Measurements from ENCODE around the gene CTDP1. TPM values are rescaled to one million over a fixed set of nuclear protein-coding genes. Genes with fewer than 3 reads are reported as not detected.

The CTDP1 gene
- total RNA-seq, 3 donors from 2014 or later: 15.0 to 21.0 (median 19.9) TPM

DNA sequence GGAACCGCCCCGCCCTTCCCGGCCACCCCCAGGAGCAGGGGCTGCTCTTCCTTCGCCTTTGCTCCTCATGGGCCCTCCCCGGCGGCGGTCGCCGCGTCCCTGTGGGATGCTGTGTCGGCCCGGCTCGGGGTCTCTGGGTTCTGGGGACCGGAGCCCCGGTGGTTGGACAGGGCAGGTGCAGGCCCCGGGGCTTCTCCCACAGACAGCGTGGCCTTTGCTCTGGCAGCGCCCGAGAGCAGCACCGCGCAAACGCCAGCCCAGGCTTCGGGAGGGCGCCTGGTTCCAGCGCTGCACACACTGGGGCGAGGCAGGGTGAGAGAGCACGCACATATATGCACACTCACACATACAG is 109.1 kb downstream of the CTDP1 start:
- peaks cover 0 to 12% of the 10 kb centered on the region in 2 donors for H3K4me1 ChIP-seq
- peak in 1 of 2 donors; percentile 46 for DNase-seq (ENCODE audit: low spot score in 2 of 2)
- TF ChIP-seq, protein P1, sequence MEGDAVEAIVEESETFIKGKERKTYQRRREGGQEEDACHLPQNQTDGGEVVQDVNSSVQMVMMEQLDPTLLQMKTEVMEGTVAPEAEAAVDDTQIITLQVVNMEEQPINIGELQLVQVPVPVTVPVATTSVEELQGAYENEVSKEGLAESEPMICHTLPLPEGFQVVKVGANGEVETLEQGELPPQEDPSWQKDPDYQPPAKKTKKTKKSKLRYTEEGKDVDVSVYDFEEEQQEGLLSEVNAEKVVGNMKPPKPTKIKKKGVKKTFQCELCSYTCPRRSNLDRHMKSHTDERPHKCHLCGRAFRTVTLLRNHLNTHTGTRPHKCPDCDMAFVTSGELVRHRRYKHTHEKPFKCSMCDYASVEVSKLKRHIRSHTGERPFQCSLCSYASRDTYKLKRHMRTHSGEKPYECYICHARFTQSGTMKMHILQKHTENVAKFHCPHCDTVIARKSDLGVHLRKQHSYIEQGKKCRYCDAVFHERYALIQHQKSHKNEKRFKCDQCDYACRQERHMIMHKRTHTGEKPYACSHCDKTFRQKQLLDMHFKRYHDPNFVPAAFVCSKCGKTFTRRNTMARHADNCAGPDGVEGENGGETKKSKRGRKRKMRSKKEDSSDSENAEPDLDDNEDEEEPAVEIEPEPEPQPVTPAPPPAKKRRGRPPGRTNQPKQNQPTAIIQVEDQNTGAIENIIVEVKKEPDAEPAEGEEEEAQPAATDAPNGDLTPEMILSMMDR (IDR thresholded peaks at IDR 0.05): no peak
- TF ChIP-seq POLR2A (IDR thresholded peaks at IDR 0.05) (no peak), POLR2AphosphoS5 (IDR thresholded peaks at IDR 0.05) (no peak)
- H3K4me3 ChIP-seq: peak overlapping the region in 1 of 3 donors; percentile 57
- H3K9me3 ChIP-seq: no peaks in the 10 kb centered on the region
- H3K27ac ChIP-seq: no peak overlapping the region
- intact Hi-C loops (cut with DNase I; ENCODE audit: low total_unique reads): no loop called here
- no peaks in the 10 kb centered on the region for H3K36me3 ChIP-seq
- peaks cover 6 to 71% of the 10 kb centered on the region in 2 donors for H3K27me3 ChIP-seq

- H3K4me3 ChIP-seq: no peak overlapping the region
- no peaks in the 10 kb centered on the region for H3K36me3 ChIP-seq
- DNase-seq (ENCODE audit: low spot score in 2 of 2): peak in 1 of 2 donors; percentile 40
- H3K9me3 ChIP-seq: no peaks in the 10 kb centered on the region
- H3K27ac ChIP-seq: no peak overlapping the region
- intact Hi-C loops (cut with DNase I; ENCODE audit: low total_unique reads): no loop called here
- TF ChIP-seq, protein P1 (IDR thresholded peaks at IDR 0.05): no peak
- no peak for TF ChIP-seq POLR2AphosphoS5 (IDR thresholded peaks at IDR 0.05)
- no peak for TF ChIP-seq POLR2A (IDR thresholded peaks at IDR 0.05)
- peaks cover 0 to 12% of the 10 kb centered on the region in 2 donors for H3K4me1 ChIP-seq
- H3K27me3 ChIP-seq: peaks cover 6 to 65% of the 10 kb centered on the region in 2 donors
Measured at GRCh38 chr18:79789091-79789891, 109.7 kb downstream of the CTDP1 start.

DNA sequence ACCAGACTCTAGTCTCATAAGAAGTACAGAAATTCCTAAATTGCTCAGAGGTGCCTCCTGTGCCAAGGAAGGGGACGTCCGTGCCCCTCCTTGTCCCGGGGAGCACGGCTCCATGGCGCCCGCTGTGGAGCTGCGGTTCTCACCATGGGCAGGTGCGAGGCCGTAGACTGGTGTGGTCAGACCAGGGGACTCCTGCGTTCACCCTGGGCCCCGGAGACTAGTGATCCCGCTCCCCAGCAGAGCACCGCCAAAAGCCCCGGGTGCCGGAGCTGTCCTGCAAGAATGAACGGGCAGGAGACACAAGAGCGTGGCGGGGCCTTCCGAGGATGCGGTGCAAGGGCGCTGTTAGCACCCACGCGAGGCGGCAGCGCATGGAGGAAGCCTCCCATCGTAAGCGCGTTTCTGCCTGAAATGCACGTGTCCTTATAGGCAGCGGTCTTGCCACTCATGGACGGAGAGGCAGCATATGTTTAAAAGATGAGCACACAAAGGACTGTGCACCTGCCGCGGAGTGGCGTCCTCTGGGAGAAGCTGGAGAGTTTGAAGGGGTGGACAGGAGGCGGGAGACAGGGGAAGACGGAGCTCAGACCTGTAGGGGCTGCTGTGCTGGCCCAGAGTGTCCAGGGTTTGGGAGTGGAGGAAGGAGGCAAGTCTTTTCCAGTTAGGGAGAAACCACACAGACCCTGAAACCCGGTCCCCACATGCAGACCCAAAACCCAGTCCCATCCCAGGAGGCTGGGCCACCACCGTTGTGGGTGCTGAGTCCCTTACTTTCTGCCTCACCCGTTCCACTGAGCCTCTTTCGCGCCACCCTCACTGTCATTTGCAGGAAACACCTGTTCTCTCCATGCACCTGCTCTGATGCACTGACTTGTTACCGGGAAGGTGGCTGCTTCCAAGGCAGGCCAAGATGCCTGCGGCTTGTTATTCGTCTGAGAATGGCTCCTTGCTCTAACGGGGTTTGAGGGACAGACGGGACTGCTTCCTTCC is 110.6 kb downstream of the CTDP1 start:
- intact Hi-C loops (cut with DNase I; ENCODE audit: low total_unique reads): no loop called here
- peak in 1 of 2 donors; percentile 49 for DNase-seq (ENCODE audit: low spot score in 2 of 2)
- Histone ChIP-seq H3K27me3 (peaks cover 6 to 58% of the 10 kb centered on the region in 2 donors), H3K4me3 (no peak overlapping the region), H3K4me1 (peaks cover 0 to 12% of the 10 kb centered on the region in 2 donors), H3K36me3 (no peaks in the 10 kb centered on the region), H3K9me3 (no peaks in the 10 kb centered on the region), H3K27ac (peak overlapping the region in 1 of 2 donors; percentile 61)
- TF ChIP-seq, protein P1 (IDR thresholded peaks at IDR 0.05): no peak
- TF ChIP-seq POLR2A (IDR thresholded peaks at IDR 0.05) (no peak), POLR2AphosphoS5 (IDR thresholded peaks at IDR 0.05) (no peak)

GRCh38 chr18:79790996-79791972 is 111.7 kb downstream of the CTDP1 start:
- Histone ChIP-seq H3K36me3 (no peaks in the 10 kb centered on the region), H3K27me3 (peaks cover 6 to 47% of the 10 kb centered on the region in 2 donors), H3K9me3 (no peaks in the 10 kb centered on the region), H3K4me3 (peak overlapping the region in 1 of 3 donors; percentile 23), H3K27ac (peak overlapping the region; percentile 26 to 68), H3K4me1 (peaks cover 0 to 12% of the 10 kb centered on the region in 2 donors)
- intact Hi-C loops (cut with DNase I; ENCODE audit: low total_unique reads): no loop called here
- DNase-seq (ENCODE audit: low spot score in 2 of 2): peak; percentile 38 to 65
- TF ChIP-seq POLR2AphosphoS5 (IDR thresholded peaks at IDR 0.05): peak in 2 of 3 donors; percentile 54 to 94
- TF ChIP-seq, protein P1 (IDR thresholded peaks at IDR 0.05): no peak
